ENCODE data around the gene GARRE1.
A peak's percentile ranks its signal among the peaks of the same experiment; 100 is the strongest.

Gene GARRE1

GRCh38 chr19:34269081-34269480 lies 14.7 kb downstream of the GARRE1 start:
- no peak for TF ChIP-seq CTCF (IDR thresholded peaks at IDR 0.05; ENCODE audit: low read depth, low read length)
- in situ Hi-C loops (cut with HindIII; ENCODE audit: low sequenced_read_pairs) = no loop called here
- no peak overlapping the region for H3K4me3 ChIP-seq (ENCODE audit: low read depth, low read length)
- DNase-seq (ENCODE audit: low read depth, low spot score) = no peak

DNA sequence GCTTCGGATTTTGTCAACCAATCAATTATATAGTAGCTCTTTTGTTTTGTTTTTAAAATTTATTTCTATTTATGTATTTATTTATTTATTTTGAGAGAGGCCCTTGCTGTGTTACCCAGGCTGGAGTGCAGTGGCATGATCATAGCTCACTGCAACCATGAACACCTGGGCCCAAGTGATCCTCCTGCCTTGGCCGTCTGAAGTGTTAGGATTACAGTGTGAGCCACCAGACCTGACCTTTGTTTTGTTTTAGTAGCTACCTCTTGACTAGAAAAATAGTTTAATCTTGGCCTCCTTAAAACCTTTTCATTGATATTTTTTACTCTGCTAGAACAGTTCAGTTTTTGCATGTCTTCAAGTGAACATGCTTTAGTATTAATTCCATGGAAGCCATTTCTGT lies 15.1 kb downstream of the GARRE1 start:
- H3K4me3 ChIP-seq (ENCODE audit: low read depth, low read length) = no peak overlapping the region
- no peak for DNase-seq (ENCODE audit: low read depth, low spot score)
- no peak for TF ChIP-seq CTCF (IDR thresholded peaks at IDR 0.05; ENCODE audit: low read depth, low read length)
- in situ Hi-C loops (cut with HindIII; ENCODE audit: low sequenced_read_pairs) = no loop called here

GRCh38 chr19:34269968-34270621 lies 15.7 kb downstream of the GARRE1 start:
- TF ChIP-seq CTCF (IDR thresholded peaks at IDR 0.05; ENCODE audit: low read depth, low read length) = no peak
- in situ Hi-C loops (cut with HindIII; ENCODE audit: low sequenced_read_pairs) = no loop called here
- DNase-seq (ENCODE audit: low read depth, low spot score) = peak; percentile 65
- no peak overlapping the region for H3K4me3 ChIP-seq (ENCODE audit: low read depth, low read length)

GRCh38 chr19:34273121-34273520 lies 18.8 kb downstream of the GARRE1 start:
- no peak overlapping the region for H3K4me3 ChIP-seq (ENCODE audit: low read depth, low read length)
- no peak for TF ChIP-seq CTCF (IDR thresholded peaks at IDR 0.05; ENCODE audit: low read depth, low read length)
- in situ Hi-C loops (cut with HindIII; ENCODE audit: low sequenced_read_pairs) = no loop called here
- DNase-seq (ENCODE audit: low read depth, low spot score) = no peak

- DNase-seq (ENCODE audit: low read depth, low spot score) = no peak
- no peak overlapping the region for H3K4me3 ChIP-seq (ENCODE audit: low read depth, low read length)
- in situ Hi-C loops (cut with HindIII; ENCODE audit: low sequenced_read_pairs) = no loop called here
- no peak for TF ChIP-seq CTCF (IDR thresholded peaks at IDR 0.05; ENCODE audit: low read depth, low read length)
These were observed 20.0 kb downstream of the GARRE1 start for GRCh38 chr19:34274284-34274826.

DNA sequence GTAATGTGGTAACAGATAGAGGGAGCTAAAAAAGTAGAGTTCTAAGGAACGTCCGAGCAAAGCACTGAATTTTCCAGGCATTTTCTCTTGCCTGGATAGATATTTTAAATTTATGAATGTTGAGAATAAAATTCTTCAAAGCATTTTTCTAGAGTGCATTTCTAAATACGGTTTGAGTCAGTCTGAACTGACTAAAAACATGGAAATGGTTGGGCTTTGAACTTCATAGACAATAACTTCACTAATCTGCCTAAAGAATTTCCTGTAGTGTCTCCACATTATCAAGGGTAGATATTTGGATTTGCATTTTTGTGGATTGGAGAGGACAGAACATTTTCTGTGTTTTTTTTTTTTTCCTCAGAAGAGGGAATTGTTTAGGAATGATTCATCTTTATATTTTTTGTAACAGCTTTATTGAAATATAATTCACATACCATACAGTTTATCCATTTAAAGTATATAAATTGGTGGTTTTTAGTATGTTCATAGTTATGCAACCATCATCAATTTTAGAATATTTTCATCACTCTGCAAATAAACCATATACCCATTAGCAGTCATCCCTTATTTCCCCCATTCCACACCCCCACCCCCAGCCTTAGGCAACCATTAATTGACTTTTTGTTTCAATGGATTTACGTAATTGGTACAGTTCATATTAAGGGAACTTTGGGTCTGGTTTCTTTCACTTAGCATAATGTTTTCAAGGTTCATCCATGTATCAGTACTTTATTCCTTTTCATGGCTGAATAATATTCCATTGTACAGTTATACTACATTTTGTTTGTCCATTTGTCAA lies 20.7 kb downstream of the GARRE1 start:
- no peak overlapping the region for H3K4me3 ChIP-seq (ENCODE audit: low read depth, low read length)
- peak; percentile 94 for DNase-seq (ENCODE audit: low read depth, low spot score)
- in situ Hi-C loops (cut with HindIII; ENCODE audit: low sequenced_read_pairs) = no loop called here

More for the DNA sequence above, 20.7 kb downstream of the GARRE1 start:
- TF ChIP-seq CTCF (IDR thresholded peaks at IDR 0.05; ENCODE audit: low read depth, low read length) = peak; percentile 8
